HG02763 (cell line): ENCODE data around the gene SKAP2.

Experiments used
- ATAC-seq: cut with Tn5 transposase; IDR thresholded peaks from one replicate; pipeline ENCODE4 v1.9.1; 2021; ENCODE audit warnings: mild to moderate bottlenecking, moderate library complexity; ENCODE audit not compliant: unreplicated experiment

Gene SKAP2

GRCh38 chr7:26642416-26642815 lies 222.0 kb downstream of the SKAP2 start:
- ATAC-seq, result no peak

GRCh38 chr7:26639695-26640094 lies 224.7 kb downstream of the SKAP2 start:
- no peak for ATAC-seq

- no peak for ATAC-seq
These were observed 225.3 kb downstream of the SKAP2 start for GRCh38 chr7:26639111-26639510.

- ATAC-seq, result no peak
These were observed 226.2 kb downstream of the SKAP2 start for GRCh38 chr7:26638140-26638539.

GRCh38 chr7:26637610-26638009 lies 226.8 kb downstream of the SKAP2 start:
- no peak for ATAC-seq

- ATAC-seq, result no peak
These were observed 227.6 kb downstream of the SKAP2 start for GRCh38 chr7:26636808-26637207.

- no peak for ATAC-seq
These were observed 230.8 kb downstream of the SKAP2 start for GRCh38 chr7:26633557-26633956.

- no peak for ATAC-seq
These were observed 232.8 kb downstream of the SKAP2 start for GRCh38 chr7:26631601-26632000.

GRCh38 chr7:26630941-26631580 lies 233.3 kb downstream of the SKAP2 start:
- ATAC-seq, result no peak

GRCh38 chr7:26630361-26630760 lies 234.0 kb downstream of the SKAP2 start:
- ATAC-seq, result no peak

- ATAC-seq, result no peak
These were observed 234.7 kb downstream of the SKAP2 start for GRCh38 chr7:26629696-26630095.

GRCh38 chr7:26627891-26628341 lies 236.5 kb downstream of the SKAP2 start:
- ATAC-seq, result no peak

- no peak for ATAC-seq
These were observed 237.2 kb downstream of the SKAP2 start for GRCh38 chr7:26627221-26627620.

GRCh38 chr7:26626687-26627086 lies 237.7 kb downstream of the SKAP2 start:
- ATAC-seq, result no peak

GRCh38 chr7:26626156-26626555 lies 238.2 kb downstream of the SKAP2 start:
- no peak for ATAC-seq

GRCh38 chr7:26625286-26625685 lies 239.1 kb downstream of the SKAP2 start:
- no peak for ATAC-seq

- no peak for ATAC-seq
These were observed 239.6 kb downstream of the SKAP2 start for GRCh38 chr7:26624839-26625238.

- no peak for ATAC-seq
These were observed 240.0 kb downstream of the SKAP2 start for GRCh38 chr7:26624431-26624830.

GRCh38 chr7:26620352-26620751 lies 244.0 kb downstream of the SKAP2 start:
- no peak for ATAC-seq

GRCh38 chr7:26619348-26619984 lies 244.9 kb downstream of the SKAP2 start:
- ATAC-seq, result no peak

- ATAC-seq, result no peak
These were observed 245.5 kb downstream of the SKAP2 start for GRCh38 chr7:26618898-26619297.

GRCh38 chr7:26618449-26618848 lies 245.9 kb downstream of the SKAP2 start:
- ATAC-seq, result no peak
